ENCODE measurements around the gene DDX23.
"Not testable (repeated sequence)": the region's sequence is repeated elsewhere in the genome, so short reads cannot be mapped to it uniquely, and the experiment has no call there.

The DDX23 gene

DNA sequence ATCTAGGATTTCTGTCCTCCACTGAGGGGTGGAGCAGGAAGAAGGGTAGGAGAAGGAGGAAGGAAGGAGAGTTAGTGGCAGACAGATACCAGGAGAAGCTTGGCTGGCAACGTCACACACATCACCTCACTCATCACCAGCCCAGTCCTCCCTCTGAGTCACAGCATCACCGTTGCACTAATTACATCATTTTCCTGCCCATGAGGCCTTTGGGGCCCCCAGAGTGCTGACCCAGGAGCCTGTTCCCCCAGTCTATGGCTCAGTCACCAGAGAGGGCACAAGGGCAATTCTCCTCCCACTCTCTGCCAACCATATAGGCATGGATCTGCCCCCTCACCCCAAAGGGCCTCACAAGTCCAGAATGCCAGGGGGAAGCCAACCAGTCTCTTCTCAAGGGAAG lies 9.1 kb upstream of the DDX23 start:
- DNase-seq, result no peak

DNA sequence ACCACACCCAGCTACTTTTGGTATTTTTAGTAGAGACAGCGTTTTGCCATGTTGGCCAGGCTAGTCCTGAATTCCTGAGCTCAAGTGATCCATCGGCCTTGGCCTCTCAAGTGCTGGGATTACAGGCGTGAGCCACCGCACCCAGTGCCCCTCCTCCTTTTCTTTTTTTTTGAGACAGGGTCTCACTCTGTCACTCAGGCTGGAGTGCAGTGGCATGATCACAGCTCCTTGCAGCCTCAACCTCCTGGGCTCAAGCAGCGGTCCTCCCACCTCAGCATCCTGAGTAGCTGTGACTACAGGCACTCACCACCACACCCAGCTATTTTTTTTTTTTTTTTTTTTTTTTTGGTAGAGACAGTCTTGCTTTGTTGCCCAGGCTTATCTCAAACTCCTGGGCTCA lies 8.3 kb upstream of the DDX23 start:
- not testable (repeated sequence) for DNase-seq

DNA sequence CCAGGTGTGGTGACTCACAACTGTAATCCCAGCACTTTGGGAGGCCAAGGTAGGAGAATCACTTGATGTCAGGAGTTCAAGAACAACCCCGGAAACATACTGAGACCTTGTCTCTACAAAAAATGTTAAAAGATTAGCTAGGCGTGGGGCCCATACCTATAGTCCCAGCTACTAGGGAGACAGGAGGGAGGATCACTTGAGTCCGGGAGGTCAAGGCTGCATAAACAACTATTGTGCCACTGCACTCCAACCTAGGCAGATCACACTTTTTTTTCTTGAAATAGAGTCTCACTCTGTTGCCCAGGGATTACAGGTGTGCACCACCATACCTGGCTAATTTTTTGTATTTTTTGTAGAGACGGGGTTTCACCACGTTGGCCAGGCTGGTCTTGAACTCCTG lies 7.6 kb upstream of the DDX23 start:
- DNase-seq, result no peak

DNA sequence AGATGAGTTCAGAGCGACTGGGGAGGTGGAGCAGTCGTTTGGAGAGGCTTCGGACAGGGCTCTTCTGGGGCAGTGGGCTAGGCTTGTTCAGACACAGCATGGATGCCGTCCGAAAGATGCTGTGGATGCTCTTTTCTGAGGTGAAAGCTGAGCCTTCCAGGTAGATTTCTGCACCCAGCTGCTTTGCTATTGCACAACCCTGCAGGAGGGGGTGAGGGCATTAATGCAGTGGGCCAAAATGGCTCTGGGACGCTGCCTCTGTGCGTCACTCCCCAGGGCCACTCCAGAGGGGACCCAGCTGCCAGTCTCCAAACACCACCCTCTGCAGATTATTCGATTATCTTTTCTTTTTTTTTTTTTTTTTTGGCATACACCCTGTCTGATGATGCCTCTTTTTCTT lies 6.1 kb upstream of the DDX23 start:
- no peak for DNase-seq

DNA sequence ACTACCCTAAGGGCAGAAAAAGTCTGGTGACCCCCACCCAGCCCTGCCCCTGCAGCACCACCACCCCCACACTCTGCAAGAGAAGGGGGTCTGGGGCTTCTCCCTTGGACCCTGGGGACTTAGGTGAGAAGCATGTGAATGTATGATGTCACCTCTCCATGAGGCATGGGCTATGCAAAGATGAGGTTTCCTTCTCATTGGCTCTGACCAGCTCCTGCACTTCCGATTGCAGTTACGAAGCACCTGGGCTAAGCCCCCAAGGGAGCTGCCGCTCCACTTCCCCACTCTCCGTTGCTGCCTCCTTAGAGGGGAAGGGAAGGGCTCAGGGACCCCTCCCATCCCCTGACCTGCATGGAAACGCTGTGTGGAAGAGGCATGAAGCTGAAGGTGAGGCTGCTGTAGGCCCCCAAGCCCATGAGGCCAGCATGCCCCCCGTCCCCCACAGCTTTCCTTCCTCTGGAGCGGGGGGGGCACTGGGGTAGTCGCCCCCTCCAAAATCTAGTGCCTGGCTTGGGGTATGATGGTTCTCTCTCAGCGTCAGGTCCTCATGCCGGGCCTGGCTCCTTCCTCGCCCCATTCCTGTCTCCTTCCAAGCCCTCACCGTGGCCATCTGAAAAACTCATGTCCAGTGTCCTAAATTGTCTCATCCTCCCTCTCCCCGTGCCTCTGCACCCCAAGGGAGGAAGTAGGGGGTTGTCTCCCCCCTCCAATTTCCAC lies 5.5 kb upstream of the DDX23 start:
- no peak for DNase-seq

DNA sequence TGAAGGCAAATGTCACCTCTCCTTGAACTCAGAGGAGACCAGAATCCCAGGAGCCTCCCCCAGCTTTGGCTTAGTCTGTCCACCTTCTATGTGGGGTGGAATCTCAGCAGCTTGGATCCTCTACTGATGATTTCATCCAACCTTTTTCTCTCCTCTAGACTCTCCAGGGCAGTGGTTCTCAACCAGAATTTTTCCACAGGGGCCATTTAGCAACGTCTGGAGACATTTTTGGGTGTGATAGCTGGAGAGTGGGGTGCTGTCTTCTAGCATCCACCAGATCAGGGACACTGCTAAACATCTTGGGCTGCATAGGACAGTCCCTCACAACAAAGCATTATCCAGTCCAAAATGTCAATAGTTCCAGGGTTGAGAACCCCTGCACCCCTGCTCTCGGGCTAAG lies 4.4 kb upstream of the DDX23 start:
- DNase-seq, result no peak

DNA sequence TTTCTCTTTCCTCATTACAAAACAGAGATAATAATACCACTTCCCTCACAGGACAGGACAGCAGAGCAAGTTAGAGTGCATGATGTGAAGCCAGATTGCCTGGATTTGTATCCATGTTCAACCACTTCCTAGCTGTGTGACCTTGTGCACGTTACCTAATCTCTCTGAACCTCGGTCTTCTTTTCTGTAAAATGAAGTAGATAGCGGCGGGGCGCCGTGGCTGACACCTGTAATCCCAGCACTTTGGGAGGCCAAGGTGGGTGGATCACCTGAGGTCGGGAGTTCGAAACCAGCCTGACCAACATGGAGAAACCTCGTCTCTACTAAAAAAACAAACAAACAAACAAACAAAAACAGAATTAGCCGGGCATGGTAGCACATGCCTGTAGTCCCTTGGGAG lies 3.0 kb upstream of the DDX23 start:
- not testable (repeated sequence) for DNase-seq

DNA sequence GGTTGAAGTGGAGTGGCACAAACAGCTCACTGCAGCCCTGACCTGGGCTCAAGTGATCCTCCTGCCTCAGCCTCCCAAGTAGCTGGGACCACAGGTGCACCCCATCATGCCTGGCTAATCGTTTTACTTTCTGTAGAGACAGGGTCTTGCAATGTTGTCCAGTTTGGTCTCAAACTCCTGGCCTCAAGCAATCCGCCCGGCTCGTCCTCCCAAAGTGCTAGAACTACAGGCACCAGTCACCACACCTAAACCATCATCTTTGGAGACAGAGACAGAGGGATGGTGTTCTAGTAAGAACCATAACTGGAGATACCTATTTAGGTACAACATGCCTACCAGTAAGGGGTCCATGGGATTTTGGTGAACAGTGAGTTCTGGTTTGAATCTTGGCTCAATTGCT lies 2.5 kb upstream of the DDX23 start:
- DNase-seq, result no peak

DNA sequence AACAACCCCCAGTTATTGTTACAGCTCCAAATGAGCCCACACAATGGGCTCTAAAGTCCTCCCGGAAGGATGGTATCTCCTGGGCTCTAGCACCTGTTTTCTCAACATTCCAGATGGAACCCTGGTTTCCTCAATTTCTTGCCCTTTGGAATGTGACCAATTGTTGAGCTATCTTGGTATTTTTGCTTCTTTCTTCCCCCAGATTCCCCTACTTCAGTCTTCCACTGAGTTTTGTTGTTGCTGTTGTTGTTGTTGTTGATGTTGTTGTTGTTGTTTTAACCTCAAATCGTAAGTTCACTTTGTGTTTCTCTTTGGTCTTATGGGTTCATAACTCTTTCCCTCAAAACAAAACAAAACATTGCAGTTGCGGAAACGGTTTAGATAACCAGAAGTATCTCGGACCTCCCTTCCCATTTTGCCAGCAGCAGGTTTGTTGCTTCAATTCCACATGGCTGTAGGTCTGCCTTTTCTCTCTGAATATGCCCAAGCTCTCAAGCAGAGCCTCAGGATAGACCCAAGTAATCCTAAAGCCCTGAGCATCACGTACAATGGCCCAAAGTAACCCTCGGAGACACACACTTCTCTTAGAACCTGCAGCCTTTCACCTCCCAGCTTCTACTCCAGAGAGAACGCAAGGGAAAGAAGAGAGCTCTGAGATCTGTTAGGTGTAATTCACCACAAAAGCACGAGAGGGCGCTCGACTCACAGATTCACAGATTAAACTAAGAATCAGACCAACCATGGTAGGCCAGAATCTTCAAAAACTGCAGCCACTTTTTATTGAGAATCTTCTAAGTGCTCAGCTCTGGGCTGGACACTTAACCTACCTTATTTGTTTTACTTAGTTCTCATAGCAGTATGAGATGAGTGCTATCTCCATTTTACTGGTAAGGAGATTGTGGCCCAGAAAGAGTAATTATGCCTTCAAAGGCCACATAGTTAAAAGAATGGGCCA lies 1.0 kb upstream of the DDX23 start:
- peak; percentile 73 for DNase-seq

DNA sequence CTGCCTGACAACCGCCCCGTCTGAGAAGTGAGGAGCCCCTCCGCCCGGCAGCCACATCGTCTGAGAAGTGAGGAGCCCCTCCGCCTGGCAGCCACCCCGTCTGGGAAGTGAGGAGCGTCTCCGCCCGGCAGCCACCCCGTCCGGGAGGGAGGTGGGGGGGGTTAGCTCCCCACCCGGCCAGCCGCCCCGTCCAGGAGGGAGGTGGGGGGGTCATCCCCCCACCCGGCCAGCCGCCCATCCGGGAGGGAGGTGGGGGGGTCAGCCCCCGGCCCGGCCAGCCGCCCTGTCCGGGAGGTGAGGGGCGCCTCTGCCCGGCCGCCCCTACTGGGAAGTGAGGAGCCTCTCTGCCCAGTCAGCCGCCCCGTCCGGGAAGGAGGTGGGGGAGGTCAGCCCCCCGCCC lies 9.9 kb downstream of the DDX23 start:
- not testable (repeated sequence) for DNase-seq

DNA sequence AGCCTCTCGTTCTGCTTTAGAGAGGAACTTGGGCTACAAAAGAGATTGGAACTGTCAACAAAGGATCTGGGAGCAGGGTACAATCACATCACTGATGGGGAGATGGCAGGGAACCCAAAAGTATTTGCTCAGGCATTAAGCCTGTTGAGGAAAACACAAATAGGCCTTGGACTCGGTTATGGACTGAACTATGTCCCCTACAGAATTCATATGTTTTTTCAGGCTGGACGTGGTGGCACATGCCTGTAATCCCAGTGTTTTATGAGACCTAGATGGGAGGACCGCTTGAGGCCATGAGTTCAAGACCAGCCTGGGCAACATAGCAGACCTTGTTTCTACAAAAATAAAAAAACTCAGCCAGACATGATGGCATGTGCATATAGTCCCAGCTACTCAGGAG lies 13.9 kb downstream of the DDX23 start:
- no peak for DNase-seq

DNA sequence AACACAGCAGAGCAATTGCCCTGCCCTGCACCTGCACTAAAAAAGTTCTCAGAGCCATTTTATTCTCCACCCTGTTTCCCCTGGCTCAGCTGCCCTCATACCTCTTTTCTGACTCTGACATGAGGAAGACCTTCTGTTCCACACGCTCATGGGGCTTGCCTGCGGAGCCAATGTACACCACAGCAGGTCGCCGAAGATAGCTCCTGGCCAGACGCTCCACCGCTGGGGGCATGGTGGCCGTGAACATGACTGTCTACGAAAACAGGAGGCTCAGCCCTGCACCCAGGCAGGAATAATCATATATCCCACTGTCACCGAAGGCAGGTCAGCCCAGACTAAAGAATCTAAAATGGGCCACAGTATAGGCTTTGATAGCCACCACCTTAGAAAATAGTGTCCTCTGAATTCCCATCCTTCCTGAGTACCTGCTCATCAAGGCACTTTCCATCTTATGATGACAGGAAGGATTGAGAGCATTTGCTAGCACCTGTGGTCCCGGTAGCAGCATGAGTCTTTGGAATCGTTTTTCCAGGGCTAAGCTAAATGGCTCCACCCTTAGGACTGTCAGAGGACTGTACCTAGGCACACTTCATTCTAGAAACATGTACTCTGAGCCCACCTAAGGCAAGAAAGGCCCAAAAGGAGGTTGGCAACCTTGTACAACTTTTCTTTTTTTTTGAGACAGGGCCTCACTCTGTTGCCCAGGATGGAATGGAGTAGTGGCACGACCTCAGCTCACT lies 19.5 kb downstream of the DDX23 start:
- DNase-seq, result no peak

DNA sequence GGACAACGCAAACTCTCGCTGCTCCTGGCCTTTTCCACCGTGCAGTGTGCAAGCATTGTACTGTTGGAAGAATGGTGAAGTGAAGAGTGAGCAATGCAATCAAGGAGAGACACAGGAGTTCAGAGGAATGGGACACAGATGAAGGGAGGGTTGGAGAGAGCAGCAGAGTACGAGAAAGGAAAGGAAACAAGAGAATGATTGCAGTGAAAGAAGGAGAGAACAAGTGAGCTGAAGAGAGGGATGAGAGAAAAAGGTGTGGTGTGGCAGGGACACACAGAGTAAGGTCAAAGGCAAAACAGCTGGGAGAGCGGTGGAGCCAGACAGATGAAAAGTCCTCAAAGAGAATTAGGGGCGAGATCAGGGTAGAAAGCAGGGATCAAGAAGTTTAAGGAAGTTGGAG lies 20.7 kb downstream of the DDX23 start:
- DNase-seq, result no peak

DNA sequence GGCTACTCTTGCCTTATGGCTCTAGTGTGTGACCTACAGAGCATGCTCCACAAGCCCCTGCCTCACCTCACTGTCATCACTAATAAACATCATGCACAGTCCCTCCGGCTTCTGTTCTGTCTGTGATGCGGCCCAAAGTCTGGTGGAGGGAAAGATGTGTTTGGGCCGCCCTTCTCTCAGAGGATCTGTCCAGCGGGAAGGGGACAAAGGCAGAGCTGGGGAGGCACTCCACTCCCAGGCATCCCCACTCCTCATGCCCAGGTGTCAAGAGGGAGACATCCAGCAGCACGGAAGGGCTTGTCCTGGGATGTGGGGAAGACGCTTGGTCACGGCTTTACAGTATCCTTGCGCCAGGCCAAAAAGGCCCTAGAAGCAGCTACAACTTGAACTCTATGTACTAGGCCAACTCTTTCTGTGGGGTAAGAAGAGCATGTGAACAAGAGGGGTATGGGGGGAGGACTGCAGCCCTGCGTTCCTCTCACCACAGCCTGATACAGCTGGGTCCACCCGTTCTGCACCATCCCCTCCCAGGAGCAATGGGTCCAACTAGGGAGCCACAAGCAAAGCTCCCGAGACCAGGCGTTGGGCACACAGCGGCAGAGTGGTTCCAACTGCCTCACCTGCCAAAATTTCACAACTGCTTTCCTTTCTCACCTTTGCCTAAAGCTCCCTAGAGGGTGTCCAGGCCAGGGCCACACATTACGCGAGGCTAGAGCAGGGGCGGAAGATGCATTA lies 23.0 kb downstream of the DDX23 start:
- no peak for DNase-seq

DNA sequence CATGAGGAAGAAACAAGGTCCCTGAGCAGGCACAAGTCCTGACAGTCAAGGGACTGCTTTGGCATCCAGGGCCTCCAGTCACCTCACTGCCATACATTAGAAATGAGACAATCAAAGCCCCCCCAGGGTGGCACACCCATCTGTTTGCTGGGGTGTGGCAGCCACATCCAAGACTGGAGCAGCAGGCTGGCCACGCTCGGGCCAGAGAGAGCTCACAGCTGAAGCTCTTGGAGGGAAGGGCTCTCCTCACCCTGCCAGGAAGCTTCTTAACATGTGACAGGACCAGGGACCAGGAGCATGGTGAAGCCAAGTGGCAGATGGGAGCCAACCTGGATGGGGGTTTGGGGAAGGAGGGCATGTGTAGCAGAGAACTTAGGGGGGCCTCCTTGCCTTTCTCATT lies 23.7 kb downstream of the DDX23 start:
- no peak for DNase-seq

DNA sequence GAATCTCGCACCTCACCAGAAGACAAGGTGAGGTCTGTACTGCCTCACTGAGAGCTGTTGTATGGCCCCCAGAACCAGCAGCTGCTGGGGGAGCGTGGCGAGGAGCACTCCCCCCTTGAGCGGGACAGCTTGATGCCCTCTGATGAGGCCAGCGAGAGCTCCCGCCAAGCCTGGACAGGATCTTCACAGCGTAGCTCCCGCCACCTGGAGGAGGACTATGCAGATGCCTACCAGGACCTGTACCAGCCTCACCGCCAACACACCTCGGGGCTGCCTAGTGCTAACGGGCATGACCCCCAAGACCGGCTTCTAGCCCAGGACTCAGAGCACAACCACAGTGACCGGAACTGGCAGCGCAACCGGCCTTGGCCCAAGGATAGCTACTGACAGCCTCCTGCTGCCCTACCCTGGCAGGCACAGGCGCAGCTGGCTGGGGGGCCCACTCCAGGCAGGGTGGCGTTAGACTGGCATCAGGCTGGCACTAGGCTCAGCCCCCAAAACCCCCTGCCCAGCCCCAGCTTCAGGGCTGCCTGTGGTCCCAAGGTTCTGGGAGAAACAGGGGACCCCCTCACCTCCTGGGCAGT lies 24.4 kb downstream of the DDX23 start:
- no peak for DNase-seq

DNA sequence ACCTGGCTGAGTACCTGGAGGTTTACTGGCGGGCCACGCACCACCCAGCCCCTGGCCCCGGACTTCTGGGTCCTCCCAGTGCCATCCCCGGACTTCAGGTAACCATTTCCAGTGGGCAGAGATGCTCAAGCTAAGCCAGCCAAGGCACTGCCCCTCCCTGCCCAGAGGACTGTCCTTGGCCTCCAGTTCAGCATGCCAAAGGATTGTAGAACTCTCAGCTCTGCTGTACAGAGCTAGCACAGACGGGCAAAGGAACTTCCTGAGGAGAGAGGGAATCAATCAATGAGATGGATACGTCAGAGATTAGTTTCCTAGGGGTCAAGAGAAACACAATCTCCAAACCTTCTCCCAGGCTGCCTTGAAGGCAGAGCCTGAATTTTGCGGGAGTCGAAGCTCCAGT lies 24.9 kb downstream of the DDX23 start:
- DNase-seq, result no peak

DNA sequence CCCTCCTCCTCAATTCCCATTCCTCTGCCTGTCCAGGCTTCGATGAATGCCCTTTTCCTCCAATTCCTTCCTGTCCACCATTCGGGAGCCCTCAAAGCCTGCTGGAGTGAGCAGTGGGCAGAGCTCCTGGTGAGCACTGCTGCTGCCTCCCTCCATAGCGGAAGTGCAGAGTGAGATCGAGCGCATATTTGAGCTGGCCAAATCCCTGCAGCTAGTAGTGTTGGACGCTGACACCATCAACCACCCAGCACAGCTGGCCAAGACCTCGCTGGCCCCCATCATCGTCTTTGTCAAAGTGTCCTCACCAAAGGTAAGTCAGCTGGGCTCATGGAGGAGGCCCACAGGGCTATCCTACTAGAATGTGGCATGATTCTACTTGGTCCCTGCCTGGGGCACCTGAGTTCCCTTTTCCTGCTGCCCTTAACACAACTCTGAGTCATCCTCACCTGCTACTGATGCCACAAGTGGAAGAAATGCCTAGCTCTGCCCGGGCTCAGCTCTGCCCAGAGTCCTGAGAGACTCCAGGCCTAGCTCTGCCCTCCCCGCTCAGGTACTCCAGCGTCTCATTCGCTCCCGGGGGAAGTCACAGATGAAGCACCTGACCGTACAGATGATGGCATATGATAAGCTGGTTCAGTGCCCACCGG lies 25.6 kb downstream of the DDX23 start:
- no peak for DNase-seq

DNA sequence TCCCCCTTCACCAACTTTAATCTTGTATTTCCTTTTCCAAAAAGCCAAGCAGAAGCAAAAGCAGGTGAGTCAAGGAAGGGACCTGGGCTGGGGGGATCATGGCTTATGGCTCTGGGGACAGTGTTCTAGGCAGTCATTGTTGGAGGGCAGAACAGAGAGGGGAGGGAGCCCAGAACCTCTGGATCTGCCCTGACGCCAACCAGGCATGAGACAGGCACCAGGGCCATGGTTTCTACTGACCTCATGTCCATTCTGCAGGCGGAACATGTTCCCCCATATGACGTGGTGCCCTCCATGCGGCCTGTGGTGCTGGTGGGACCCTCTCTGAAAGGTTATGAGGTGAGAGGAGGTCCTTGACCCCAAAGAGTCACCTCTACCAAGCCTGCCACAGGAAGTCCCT lies 27.1 kb downstream of the DDX23 start:
- no peak for DNase-seq

DNA sequence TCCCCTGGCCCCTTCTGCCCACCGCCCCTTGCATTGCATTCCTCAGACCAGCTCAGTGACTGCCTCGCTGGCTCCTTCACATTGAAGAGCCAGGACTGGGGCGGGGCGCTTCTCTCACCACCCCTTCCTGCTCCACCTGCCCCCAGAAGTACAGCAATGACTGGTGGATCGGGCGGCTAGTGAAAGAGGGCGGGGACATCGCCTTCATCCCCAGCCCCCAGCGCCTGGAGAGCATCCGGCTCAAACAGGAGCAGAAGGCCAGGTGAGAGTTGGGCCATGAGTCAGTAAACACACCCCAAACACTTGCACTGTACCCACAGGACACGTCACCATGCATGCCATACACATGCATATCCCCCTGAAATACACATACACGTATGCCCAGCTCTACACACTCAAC lies 27.9 kb downstream of the DDX23 start:
- DNase-seq, result no peak

DNA sequence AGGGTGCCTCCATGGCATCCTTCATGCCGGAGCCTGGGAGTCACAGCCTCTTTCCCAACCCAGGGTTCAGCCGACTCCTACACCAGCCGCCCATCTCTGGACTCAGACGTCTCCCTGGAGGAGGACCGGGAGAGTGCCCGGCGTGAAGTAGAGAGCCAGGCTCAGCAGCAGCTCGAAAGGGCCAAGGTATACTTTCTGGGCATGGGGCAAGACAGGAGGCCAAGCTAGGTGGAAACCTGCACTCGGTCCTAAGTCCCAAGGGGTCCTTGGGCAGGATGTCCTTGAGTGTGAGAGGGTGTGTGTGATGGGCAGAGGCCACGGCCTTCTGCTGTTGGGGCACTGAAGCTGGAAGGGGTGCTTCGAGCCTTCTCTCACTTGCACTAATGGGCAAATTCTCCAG lies 28.7 kb downstream of the DDX23 start:
- no peak for DNase-seq

DNA sequence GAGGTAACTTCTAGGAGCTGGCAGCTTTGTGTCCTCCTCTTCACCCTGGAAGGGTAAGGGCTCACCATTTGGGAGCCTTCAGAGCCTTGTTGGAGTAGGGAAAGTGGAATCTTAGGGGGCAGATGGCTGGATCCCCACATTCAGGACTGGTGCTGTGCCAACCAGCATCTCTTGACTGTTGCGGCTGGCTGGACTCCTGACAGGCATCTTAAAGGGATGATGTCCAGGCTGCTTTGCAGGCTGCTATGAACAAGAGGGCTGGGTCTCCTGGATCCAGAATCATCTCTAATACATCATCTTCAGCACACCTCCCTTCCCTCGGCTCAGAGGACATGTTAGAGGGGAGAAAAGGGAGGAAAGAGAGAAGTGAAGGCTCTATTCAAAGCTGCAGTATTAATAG lies 29.3 kb downstream of the DDX23 start:
- no peak for DNase-seq
